SK-N-SH (cell line): ENCODE data around the gene RESF1. TPM values are rescaled to one million over a fixed set of nuclear protein-coding genes. Genes with fewer than 3 reads are reported as not detected.

Experiments
- CTCF ChIA-PET: fragments of 300-600, 350-600 bp; formaldehyde crosslinking; extraction: SDS; loops from one replicate; lab custom pipeline; 2021; lab: Yijun Ruan, JAX
- POLR2A ChIA-PET: fragments of 350-600 bp; sonication (Branson Sonifier 250); formaldehyde crosslinking; extraction: SDS; loops from one replicate; lab custom pipeline; 2020; ENCODE audit warnings: antibody characterized with exemption, inconsistent platforms; lab: Yijun Ruan, JAX
- DNase-seq: peaks from one replicate; pipeline ENCODE4 v3.0.0; 2012
- H2AFZ ChIP-seq: fragments of 200-600 bp; sonication (generic); 2 replicates; pipeline ENCODE4 v1.8.1; 2016; ENCODE audit warnings: antibody characterized with exemption, mild to moderate bottlenecking, low read depth
- H3F3A ChIP-seq: fragments of 200-600 bp; sonication (generic); replicated peaks from 2 replicates; pipeline ENCODE3; 2016; ENCODE audit warnings: antibody characterized with exemption, mild to moderate bottlenecking; ENCODE audit not compliant: insufficient read depth
- H3K27ac ChIP-seq, 2 experiments: fragments of 200-500 bp in 1 of 2; fragments of 200-600 bp in 1 of 2; sonication (Bioruptor generic) in 1 of 2; sonication (generic), shearing (Covaris generic) in 1 of 2; 2 replicates each; pipeline versions ENCODE4 v1.5.1 to v1.6.1; 2014 to 2016; ENCODE audit warnings: low read depth in 2 of 2, inconsistent platforms in 1 of 2, low read length in 1 of 2, mild to moderate bottlenecking in 1 of 2, mixed read lengths in 1 of 2
- H3K27me3 ChIP-seq: fragments of 200-600 bp; sonication (generic), shearing (Covaris generic); 2 replicates; pipeline ENCODE4 v1.6.1; 2016; ENCODE audit warnings: mixed run types; ENCODE audit not compliant: insufficient read depth
- H3K36me3 ChIP-seq, 2 experiments: fragments of 200-500 bp in 1 of 2; fragments of 200-600 bp in 1 of 2; sonication (Bioruptor generic) in 1 of 2; sonication (generic) in 1 of 2; replicated peaks in 1 of 2; 2 replicates each; pipeline versions ENCODE3 to v1.5.1; 2014 to 2016; ENCODE audit warnings: low read length in 1 of 2, mild to moderate bottlenecking in 1 of 2; ENCODE audit not compliant: insufficient read depth in 2 of 2, control insufficient read depth in 1 of 2
- H3K4me1 ChIP-seq, 2 experiments: fragments of 200-500 bp in 1 of 2; fragments of 200-600 bp in 1 of 2; sonication (Bioruptor generic) in 1 of 2; sonication (generic), shearing (Covaris generic) in 1 of 2; 2 replicates each; pipeline versions ENCODE4 v1.5.1 to v1.6.1; 2014 to 2016; ENCODE audit warnings: low read depth in 1 of 2, low read length in 1 of 2, mixed run types in 1 of 2; ENCODE audit not compliant: insufficient read depth in 2 of 2, control insufficient read depth in 1 of 2
- H3K4me2 ChIP-seq: fragments of 200-600 bp; sonication (generic), shearing (Covaris generic); 2 replicates; pipeline ENCODE4 v1.6.1; 2017; ENCODE audit warnings: mixed run types
- H3K4me3 ChIP-seq, 2 experiments: fragments of 200-500 bp in 1 of 2; fragments of 200-600 bp in 1 of 2; sonication (Bioruptor generic) in 1 of 2; sonication (generic), shearing (Covaris generic) in 1 of 2; 2 replicates each; pipeline versions ENCODE4 v1.5.1 to v1.8.1; 2014 to 2016; ENCODE audit warnings: low read depth in 2 of 2, inconsistent platforms in 1 of 2, low read length in 1 of 2, mild to moderate bottlenecking in 1 of 2, mixed read lengths in 1 of 2, moderate library complexity in 1 of 2
- H3K79me2 ChIP-seq: fragments of 200-600 bp; sonication (generic); 2 replicates; pipeline ENCODE4 v1.8.1; 2017; ENCODE audit warnings: mild to moderate bottlenecking; ENCODE audit not compliant: insufficient read depth
- H3K9ac ChIP-seq: fragments of 200-600 bp; sonication (generic); 2 replicates; pipeline ENCODE4 v1.6.1; 2017; ENCODE audit warnings: mixed run types
- H3K9me2 ChIP-seq: fragments of 200-600 bp; sonication (generic); 2 replicates; pipeline ENCODE4 v1.6.1; 2017; ENCODE audit warnings: mixed run types
- H3K9me3 ChIP-seq: fragments of 200-600 bp; sonication (generic); 2 replicates; pipeline ENCODE4 v1.6.1; 2017; ENCODE audit warnings: mixed run types, mild to moderate bottlenecking, moderate library complexity
- H4K20me1 ChIP-seq: fragments of 200-600 bp; sonication (generic); 2 replicates; pipeline ENCODE4 v1.6.1; 2017; ENCODE audit warnings: mild to moderate bottlenecking, mixed run types; ENCODE audit not compliant: insufficient read depth
- CHD2 ChIP-seq: fragments of 150-350 bp; IDR thresholded peaks from 2 replicates; pipeline ENCODE4 v1.6.1; 2018; ENCODE audit warnings: low read length; ENCODE audit not compliant: partially characterized antibody
- ELF1 ChIP-seq: IDR thresholded peaks from 2 replicates; pipeline ENCODE4 v1.4.0; 2012
- EP300 ChIP-seq, 2 experiments: IDR thresholded peaks; 2 replicates each; pipeline versions ENCODE4 v1.4.0 to v1.6.1; 2012; ENCODE audit warnings: borderline replicate concordance in 1 of 2, low read depth in 1 of 2, low read length in 1 of 2
- FOSL2 ChIP-seq: IDR thresholded peaks from 2 replicates; pipeline ENCODE4 v1.4.0; 2012; ENCODE audit warnings: low read depth, mild to moderate bottlenecking, moderate library complexity, borderline replicate concordance
- FOXJ3 ChIP-seq: sonication (generic); formaldehyde crosslinking; IDR thresholded peaks from 2 replicates; pipeline ENCODE4 v1.5.1; 2020; ENCODE audit warnings: mild to moderate bottlenecking, missing genetic modification reagents
- FOXM1 ChIP-seq: IDR thresholded peaks from 2 replicates; pipeline ENCODE4 v1.4.0; 2012; ENCODE audit warnings: low read depth, mild to moderate bottlenecking
- GATA2 ChIP-seq: sonication (generic); formaldehyde crosslinking; IDR thresholded peaks from 2 replicates; pipeline ENCODE4 v1.5.0; 2020; ENCODE audit warnings: mild to moderate bottlenecking, missing genetic modification reagents
- MXI1 ChIP-seq: IDR thresholded peaks from 2 replicates; pipeline ENCODE4 v1.6.1; 2012; ENCODE audit warnings: mild to moderate bottlenecking, low read depth, low read length, improper control_type of control experiment
- NFIC ChIP-seq: IDR thresholded peaks from 2 replicates; pipeline ENCODE4 v1.4.0; 2012; ENCODE audit warnings: borderline replicate concordance
- NRF1 ChIP-seq: IDR thresholded peaks from 2 replicates; pipeline ENCODE4 v1.6.1; 2012; ENCODE audit warnings: low read depth, mild to moderate bottlenecking, low read length
- RXRA ChIP-seq: IDR thresholded peaks from 2 replicates; pipeline ENCODE4 v1.4.0; 2012; ENCODE audit warnings: low read depth, mild to moderate bottlenecking, borderline replicate concordance
- TAF1 ChIP-seq: IDR thresholded peaks from 2 replicates; pipeline ENCODE4 v1.6.1; 2012; ENCODE audit warnings: low read depth, mild to moderate bottlenecking, low read length, moderate library complexity, borderline replicate concordance
- TCF12 ChIP-seq: IDR thresholded peaks from 2 replicates; pipeline ENCODE4 v1.4.0; 2012
- YY1 ChIP-seq: IDR thresholded peaks from 2 replicates; pipeline ENCODE4 v1.4.0; 2012; ENCODE audit warnings: low read depth, mild to moderate bottlenecking
- WGBS: methylation state at CpG from one replicate; pipeline ENCODE4 v1.1.6; 2017; ENCODE audit warnings: low lambda C conversion rate; 5-methylcytosine and 5-hydroxymethylcytosine counted together
- polyA plus RNA-seq, 3 experiments: library from polyadenylated mRNA; depleted of rRNA; stranded (reverse); fragments of >200 nt; gene quantifications; 2 replicates each; pipeline ENCODE4 v1.2.3, GENCODE V29; 2012
- TF ChIP-seq, protein P1 (sequence below): IDR thresholded peaks from 2 replicates; pipeline ENCODE4 v1.4.0; 2012; ENCODE audit warnings: low read depth
- TF ChIP-seq, protein P2 (sequence below): fragments of 150-350 bp; IDR thresholded peaks from 2 replicates; pipeline ENCODE4 v1.6.1; 2016; ENCODE audit warnings: mild to moderate bottlenecking, low read depth, low read length
- TF ChIP-seq, protein P3 (sequence below): fragments of 150-350 bp; IDR thresholded peaks from 2 replicates; pipeline ENCODE4 v1.6.1; 2017; ENCODE audit warnings: antibody characterized with exemption, low read length, low read depth, borderline replicate concordance
- TF ChIP-seq, protein P4 (sequence below): IDR thresholded peaks from 2 replicates; pipeline ENCODE4 v1.4.0; 2012; ENCODE audit warnings: low read depth, borderline replicate concordance
- TF ChIP-seq, protein P5 (sequence below): IDR thresholded peaks from 2 replicates; pipeline ENCODE4 v1.4.0; 2012; ENCODE audit warnings: low read depth, borderline replicate concordance

Gene RESF1
- polyA plus RNA-seq, 1 of the 3 experiments (the other 2 are of a cell fraction): 4.9 TPM

DNA sequence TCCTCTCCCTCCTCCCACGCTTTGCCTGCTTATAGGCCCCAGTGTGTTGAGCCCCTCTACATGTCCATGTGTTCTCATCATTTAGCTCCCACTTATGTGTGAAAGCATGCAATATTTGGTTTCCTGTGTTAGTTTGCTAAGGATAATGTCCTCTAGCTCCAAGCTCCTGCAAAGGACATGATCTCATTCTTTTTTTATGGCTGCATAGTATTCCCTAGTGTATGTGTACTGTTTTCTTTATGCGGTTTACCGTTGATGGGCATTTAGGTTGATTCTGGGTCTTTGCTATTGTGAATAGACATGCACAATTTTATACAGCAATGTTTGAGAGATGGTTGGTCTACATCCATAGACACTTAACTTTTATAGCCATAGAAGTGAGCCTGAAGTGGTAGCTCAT is 5.1 kb downstream of the RESF1 start:
- DNase-seq: no peak
- no peaks in the 10 kb centered on the region for H3K9me2 ChIP-seq
- TF ChIP-seq GATA2 (CRISPR knock-in tag) (no peak), YY1 (no peak), FOSL2 (no peak), EP300 (IDR thresholded peaks at IDR 0.05; ENCODE audit: borderline replicate concordance in 1 of 2, low read depth in 1 of 2, low read length in 1 of 2) (no peak), RXRA (no peak), FOXJ3 (CRISPR knock-in tag) (no peak), TCF12 (no peak), MXI1 (no peak), TAF1 (no peak), FOXM1 (no peak)
- TF ChIP-seq, protein P1, sequence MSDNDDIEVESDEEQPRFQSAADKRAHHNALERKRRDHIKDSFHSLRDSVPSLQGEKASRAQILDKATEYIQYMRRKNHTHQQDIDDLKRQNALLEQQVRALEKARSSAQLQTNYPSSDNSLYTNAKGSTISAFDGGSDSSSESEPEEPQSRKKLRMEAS: no peak
- TF ChIP-seq, protein P2, sequence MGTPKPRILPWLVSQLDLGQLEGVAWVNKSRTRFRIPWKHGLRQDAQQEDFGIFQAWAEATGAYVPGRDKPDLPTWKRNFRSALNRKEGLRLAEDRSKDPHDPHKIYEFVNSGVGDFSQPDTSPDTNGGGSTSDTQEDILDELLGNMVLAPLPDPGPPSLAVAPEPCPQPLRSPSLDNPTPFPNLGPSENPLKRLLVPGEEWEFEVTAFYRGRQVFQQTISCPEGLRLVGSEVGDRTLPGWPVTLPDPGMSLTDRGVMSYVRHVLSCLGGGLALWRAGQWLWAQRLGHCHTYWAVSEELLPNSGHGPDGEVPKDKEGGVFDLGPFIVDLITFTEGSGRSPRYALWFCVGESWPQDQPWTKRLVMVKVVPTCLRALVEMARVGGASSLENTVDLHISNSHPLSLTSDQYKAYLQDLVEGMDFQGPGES: no peak
- TF ChIP-seq, protein P3, sequence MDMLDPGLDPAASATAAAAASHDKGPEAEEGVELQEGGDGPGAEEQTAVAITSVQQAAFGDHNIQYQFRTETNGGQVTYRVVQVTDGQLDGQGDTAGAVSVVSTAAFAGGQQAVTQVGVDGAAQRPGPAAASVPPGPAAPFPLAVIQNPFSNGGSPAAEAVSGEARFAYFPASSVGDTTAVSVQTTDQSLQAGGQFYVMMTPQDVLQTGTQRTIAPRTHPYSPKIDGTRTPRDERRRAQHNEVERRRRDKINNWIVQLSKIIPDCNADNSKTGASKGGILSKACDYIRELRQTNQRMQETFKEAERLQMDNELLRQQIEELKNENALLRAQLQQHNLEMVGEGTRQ: no peak
- TF ChIP-seq, all 33 proteins: peak for 0
- no peak overlapping the region for H3K27ac ChIP-seq
- WGBS: 97% methylated on average over 3 of the region's 3 CpGs
- no peak overlapping the region for H3K9ac ChIP-seq
- H4K20me1 ChIP-seq: peaks cover 14% of the 10 kb centered on the region
- H3K4me3 ChIP-seq: no peak overlapping the region
- CTCF ChIA-PET: no interaction called here
- no peaks in the 10 kb centered on the region for H3F3A ChIP-seq
- no peak overlapping the region for H3K4me2 ChIP-seq
- no peaks in the 10 kb centered on the region for H3K9me3 ChIP-seq
- H3K36me3 ChIP-seq: peaks cover 14 to 23% of the 10 kb centered on the region in 2 experiments
- peaks cover 90% of the 10 kb centered on the region for H3K79me2 ChIP-seq
- no peaks in the 10 kb centered on the region for H3K27me3 ChIP-seq
- no peak overlapping the region for H2AFZ ChIP-seq
- POLR2A ChIA-PET: no interaction called here
- peaks cover 0 to 8% of the 10 kb centered on the region in 2 experiments; a peak in 2 of 4 replicates for H3K4me1 ChIP-seq

DNA sequence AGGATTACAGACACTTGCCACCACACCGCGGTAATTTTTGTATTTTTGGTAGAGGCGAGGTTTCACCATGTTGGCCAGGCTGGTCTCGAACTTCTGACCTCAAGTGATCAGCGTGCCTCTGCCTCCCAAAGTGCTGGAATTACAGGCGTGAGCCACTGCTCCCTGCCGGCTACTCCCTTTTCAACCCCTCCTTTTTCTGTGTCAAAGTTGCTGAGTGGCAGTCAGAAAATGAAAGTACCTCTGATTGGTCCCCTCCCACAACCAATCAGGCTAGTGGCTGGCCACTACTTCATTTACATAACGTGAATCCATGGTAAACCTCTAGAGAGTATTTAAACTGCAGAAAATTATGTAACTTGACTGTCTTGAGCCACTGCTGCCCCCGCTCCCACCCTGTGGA is 5.9 kb downstream of the RESF1 start:
- H3K4me2 ChIP-seq: no peak overlapping the region
- 98% methylated on average over 9 of the region's 9 CpGs for WGBS
- H3K27me3 ChIP-seq: no peaks in the 10 kb centered on the region
- H3K9me3 ChIP-seq: no peaks in the 10 kb centered on the region
- no peak overlapping the region for H3K4me3 ChIP-seq
- peaks cover 15 to 24% of the 10 kb centered on the region in 2 experiments for H3K36me3 ChIP-seq
- peaks cover 0 to 8% of the 10 kb centered on the region in 2 experiments; a peak in 2 of 4 replicates for H3K4me1 ChIP-seq
- H3K9me2 ChIP-seq: no peaks in the 10 kb centered on the region
- H2AFZ ChIP-seq: no peak overlapping the region
- ChIA-PET POLR2A (no interaction called here), CTCF (no interaction called here)
- H3K27ac ChIP-seq: no peak overlapping the region
- no peak overlapping the region for H3K9ac ChIP-seq
- H3K79me2 ChIP-seq: peaks cover 94% of the 10 kb centered on the region
- H3F3A ChIP-seq: no peaks in the 10 kb centered on the region
- no peak for DNase-seq
- H4K20me1 ChIP-seq: peaks cover 14% of the 10 kb centered on the region
- TF ChIP-seq NFIC (no peak), RXRA (no peak), NRF1 (no peak), TCF12 (no peak), ELF1 (no peak), CHD2 (no peak)
- TF ChIP-seq, protein P4, sequence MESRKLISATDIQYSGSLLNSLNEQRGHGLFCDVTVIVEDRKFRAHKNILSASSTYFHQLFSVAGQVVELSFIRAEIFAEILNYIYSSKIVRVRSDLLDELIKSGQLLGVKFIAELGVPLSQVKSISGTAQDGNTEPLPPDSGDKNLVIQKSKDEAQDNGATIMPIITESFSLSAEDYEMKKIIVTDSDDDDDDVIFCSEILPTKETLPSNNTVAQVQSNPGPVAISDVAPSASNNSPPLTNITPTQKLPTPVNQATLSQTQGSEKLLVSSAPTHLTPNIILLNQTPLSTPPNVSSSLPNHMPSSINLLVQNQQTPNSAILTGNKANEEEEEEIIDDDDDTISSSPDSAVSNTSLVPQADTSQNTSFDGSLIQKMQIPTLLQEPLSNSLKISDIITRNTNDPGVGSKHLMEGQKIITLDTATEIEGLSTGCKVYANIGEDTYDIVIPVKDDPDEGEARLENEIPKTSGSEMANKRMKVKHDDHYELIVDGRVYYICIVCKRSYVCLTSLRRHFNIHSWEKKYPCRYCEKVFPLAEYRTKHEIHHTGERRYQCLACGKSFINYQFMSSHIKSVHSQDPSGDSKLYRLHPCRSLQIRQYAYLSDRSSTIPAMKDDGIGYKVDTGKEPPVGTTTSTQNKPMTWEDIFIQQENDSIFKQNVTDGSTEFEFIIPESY: no peak
- TF ChIP-seq, protein P2: no peak
- TF ChIP-seq, protein P5, sequence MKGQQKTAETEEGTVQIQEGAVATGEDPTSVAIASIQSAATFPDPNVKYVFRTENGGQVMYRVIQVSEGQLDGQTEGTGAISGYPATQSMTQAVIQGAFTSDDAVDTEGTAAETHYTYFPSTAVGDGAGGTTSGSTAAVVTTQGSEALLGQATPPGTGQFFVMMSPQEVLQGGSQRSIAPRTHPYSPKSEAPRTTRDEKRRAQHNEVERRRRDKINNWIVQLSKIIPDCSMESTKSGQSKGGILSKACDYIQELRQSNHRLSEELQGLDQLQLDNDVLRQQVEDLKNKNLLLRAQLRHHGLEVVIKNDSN: no peak
